NCI-H1436 (cell line): ENCODE results near the gene ZNF648.
"Not testable (repeated sequence)": the region's sequence is repeated elsewhere in the genome, so short reads cannot be mapped to it uniquely, and the experiment has no call there.

Experiments
- DNase-seq: peaks from one replicate; lab custom pipeline; 2025; lab: John Stamatoyannopoulos, UW

Gene ZNF648

DNA sequence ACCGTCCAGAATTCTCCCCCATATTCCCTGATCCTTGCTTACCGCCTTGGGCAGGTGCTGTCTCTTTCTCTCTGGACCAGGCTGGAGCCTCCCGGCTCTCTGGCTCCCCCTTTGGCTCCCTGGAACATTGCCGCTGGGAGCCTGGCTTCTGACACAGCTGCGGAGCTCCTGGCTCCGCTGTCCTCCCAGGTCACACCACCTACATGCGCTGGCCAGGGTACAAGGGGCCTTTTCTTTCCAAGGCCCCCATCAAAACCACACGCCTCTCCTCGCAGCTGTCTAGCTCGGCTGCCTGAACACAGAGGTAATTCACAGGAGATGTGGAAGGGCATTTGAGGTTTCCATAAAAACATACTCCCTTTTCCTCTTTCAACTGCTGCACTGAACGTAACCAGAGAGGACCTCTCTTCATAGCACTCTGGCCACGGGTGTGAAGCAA, 7.5 kb upstream of the ZNF648 start:
- DNase-seq: peak; percentile 62

DNA sequence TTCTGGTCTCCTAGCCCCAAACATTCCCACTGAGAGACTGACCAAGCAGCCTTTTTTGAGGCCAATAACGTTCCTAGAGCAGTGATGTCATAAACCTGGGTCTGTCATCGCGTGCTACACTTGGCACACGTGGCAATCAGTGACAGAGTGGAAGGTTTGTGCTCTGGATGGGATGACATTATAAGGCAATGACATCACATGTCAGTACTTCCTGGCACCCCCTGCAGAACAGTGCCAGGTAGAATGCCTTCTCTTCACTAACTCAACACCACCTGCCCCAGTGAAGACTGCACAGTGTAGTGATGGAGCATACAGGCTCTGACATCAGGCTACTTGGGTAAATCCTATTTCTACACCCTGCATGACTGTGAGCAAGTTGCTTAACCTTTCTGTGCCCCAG, 5.4 kb upstream of the ZNF648 start:
- DNase-seq: no peak

DNA sequence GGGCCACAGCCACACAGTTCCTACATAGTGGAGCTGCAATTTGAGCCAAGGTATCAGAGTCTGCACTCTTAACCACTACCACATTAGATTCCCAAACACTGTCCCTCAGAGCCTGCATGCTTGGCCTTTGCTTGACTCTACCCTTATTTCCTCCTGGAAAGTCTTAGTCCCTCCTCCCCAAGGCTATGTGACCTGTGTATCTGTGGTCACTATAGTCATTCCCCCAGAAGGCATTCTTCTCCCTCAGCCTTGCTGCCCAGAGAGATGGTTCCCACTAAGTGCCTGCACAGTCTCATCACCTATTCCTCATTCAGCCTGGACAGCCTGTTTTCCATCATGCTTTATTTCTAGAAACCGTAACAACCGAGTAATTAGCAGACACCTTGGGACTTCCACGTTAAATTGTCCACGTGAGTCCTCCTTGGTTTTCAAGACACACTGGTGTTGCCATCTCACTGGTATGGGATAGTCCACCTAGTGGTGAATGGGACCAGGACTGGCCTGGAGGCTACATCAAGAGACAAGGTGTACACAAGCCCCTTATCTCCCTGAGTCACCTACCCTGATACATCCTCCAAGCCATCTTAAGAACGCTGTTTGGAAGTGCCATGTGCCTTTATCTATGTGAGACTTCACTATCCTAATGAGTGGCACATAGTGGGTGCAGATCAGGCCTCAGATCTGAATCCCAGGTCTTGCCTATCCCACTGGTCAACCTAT, 3.8 kb upstream of the ZNF648 start:
- no peak for DNase-seq

DNA sequence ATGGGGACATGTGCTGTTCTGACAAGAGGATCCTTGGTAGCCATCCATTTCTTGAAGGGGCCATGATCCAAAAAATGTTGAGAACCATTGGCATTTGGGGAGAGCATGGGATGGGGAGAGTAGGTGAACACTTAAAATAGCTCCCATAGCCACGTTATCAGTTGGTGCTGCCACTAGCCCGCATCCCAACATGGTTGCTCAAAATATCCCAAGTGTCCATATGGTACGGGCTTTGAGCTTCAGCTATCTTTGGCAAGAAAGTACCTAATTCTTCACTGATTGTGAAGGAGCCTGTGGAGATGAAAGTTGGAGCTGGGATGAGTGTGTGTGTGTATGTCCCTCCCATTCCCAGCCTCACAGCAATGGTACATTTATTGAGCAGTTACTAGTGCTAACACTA, 3.1 kb upstream of the ZNF648 start:
- no peak for DNase-seq

DNA sequence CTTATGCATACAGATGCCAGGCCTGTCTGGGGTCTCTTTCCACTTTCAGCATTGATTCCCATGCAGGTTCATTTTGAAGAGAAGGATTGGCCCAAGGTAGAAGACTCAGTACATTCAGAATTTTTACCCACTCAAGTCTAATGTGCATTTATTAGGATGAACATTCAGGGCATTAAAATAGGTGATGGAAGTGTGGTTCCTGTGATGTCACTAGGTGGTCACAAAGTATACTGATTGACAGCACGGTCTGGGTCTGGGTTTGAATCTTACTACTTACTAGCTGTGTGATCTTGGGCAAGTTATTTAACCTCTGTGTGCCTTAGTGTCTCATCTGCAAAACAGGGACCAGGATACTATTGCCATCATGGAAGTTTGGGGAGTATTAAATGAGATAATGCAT, 711 bp upstream of the ZNF648 start:
- DNase-seq: no peak

DNA sequence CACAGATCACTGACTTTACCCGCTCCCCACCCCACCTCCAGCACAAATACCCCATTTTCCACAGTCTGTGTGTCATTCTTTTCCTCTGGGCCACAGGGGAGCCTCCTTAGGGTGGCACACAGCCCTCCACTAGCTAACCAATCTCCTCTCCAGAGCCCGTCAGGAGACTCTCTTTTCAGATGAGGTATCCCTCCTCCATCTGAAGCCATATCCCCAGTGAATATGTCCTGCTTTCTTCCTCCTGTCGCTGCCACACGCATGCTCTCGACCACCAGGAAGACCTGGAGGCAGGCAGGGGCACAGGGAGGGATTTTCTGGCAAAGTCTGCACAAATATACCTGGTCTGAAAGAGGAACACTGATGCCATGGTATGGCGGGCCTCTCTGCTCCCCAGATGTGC, 635 bp downstream of the ZNF648 start:
- DNase-seq: no peak

DNA sequence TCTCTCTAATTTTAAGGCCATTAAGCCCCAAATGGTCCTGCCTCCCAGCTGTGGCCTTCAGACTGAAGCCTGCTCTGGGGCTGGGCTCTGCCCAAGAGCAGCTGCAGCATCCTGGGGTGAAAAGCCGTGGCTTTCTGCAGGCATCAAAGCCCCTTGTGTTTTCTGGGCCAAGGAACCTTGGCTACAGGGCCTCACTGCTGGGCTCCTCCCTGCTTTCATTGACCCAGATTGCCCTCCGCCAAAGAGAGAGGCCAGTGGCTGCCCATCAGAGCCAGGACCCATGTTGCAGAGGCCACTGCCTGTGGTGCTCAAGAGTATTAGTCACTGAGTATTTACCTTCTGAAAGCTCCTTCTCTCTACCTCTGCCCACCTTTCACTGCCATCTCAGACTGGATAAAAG, 1.6 kb downstream of the ZNF648 start:
- no peak for DNase-seq

DNA sequence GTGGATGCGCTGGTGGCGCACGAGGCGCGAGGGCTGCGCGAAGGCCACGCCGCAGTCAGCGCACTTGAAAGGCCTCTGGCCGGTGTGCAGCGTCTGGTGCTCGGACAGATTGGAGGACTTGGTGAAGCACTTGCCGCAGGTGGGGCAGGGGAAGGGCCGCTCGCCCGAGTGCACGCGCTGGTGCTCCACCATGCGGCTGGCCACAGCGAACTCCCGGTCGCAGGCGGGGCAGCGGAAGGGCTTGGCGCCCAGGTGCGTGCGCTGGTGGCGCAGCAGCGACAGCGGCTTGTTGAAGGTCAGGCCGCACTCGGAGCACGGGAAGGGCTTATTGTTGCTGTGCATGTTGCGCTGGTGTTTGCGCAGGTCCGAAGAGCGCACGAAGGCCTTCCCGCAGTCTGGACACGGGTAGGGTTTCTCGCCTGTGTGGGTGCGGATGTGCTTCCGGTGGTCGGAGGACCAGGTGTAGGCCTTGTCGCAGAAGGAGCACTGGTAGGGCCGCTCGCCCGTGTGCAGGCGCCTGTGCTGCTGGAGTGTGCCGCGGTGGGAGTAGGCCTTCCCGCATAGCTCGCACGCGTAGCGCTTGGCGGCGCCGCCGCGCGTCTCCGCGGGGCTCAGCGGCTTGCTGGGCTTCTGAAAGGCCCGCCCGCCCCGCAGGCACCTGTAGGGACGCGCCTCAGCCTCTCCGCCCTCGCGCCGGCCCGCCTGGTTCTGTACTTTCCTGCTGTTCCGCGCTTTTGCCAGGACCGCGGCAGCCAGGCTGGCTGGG, 4.7 kb downstream of the ZNF648 start:
- no peak for DNase-seq

DNA sequence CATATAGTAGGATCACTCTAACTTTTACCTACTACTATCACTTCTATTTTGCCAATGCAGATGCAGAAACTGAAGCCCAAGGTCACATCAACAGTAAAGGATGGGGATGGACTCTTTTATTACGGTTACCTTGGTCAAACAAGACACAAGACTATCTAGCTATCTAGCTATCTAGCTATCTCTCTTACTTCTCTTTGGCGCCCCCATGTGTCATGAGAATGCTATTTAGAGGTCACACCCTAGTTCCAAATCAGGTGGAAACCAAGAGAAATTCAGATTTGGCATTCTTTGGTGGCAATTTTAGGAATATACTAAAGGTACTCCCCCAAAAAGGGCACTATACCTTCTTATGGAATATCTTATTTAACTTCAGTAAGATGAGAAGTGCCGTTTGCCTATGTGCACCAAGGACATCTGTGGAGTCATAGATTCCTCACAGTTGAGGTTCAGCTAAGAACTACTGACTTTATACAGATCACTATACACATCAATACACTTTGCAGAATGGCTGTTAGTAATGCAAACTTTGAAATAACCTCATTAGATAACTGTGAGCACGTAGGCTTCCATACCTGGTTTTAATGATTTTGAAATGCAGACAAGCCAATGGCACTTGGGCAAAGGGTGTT, 6.7 kb downstream of the ZNF648 start:
- DNase-seq: peak; percentile 1

DNA sequence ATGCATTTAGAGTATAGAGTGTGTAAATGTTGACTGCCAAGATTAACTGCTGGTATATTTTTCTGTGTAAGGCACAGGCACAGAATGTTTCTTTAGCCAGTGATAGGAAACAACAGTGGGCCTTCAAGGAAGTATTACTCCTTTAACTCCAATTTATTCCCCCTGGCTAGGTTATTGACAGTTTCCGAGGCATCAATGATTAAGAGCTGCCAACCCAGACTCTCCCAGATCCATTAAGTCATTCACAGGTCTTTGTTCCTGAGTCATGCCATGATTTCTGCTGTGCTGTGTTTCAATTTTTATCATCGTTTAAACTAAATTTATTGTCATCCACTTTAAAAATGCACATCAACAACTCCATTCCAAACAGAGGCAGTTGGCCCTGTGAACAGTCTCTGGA, 9.2 kb downstream of the ZNF648 start:
- DNase-seq: no peak

DNA sequence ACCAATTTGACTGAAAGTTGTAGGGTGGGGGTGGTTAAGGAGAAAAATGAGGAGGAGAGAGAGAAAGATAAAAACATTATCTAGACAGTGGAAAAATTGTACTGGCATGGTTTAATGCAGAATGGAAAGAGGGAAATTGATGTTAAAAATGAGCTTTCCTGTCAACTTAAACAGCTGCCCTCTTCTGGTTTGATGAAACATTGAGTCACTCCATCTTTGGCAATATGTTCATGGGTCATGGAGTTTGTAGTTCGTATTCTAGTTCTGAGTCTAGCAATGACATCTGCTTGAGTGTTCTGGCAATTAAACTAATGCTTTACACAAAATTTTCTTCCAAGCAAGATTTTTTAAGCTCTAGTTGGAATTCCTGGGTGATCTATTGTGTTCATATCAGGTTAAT, 9.6 kb downstream of the ZNF648 start:
- DNase-seq: no peak

DNA sequence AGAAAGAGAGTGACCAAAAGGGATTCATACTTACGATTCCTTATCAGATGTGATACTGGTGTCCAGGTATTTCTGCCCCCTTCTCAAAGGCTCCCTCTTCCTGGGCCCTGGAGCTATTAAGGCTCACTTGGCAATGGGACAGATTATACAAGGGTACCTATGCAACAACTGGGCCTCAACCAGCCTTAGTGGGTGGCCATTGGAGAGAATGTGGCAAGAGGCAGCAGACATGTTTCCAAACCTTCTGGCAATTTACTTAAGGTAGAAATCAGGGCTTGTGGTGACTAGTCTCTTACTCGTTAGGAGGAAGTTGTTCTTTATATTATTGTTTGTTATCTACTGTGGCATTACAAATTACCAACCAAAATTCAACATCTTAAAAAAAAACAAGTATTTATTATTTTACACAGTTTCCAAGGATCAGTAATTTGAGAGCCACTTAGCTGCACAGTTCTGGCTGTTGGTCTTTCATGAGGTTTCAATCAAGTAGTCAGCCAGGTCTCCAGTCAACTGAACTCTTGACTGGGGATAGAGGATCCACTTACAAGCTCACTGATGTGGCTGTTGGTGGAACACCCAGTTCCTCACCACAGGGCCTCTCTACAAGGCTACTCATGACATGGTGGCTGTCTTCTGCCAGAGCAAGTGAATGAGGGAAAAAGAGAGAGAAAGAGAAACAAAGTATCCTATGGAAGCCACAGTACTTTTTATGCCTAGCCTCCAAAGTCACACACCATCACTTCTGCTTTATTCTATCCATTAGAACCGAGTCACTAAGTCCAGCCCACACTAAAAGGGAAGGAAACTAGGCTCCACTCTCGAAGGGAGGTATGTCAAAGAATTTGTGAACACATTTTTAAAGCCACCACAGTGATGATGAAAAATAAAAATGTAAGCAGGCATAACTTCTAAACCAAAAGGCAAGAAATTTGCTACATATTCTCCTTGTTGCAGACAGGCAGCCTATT, 10.7 kb downstream of the ZNF648 start:
- DNase-seq: no peak

DNA sequence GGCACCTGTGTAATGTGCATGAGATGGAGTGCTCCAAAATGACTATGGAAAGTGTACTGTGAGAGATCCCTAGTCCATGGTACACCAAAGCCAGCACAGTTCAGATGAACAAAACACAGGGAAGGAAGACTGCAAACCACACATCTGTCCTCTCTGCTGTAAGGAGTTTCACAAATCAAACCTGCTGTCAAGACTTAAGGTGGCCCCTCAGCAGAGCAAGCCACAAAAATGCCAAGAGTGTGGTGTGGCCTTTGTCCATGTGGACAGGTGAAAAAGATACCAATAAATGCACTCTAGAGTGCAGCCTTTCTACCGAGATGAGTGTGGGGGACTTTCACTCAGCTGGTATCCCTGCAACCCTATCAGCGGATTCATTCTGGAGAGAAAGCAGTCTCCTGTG, 12.9 kb downstream of the ZNF648 start:
- no peak for DNase-seq

DNA sequence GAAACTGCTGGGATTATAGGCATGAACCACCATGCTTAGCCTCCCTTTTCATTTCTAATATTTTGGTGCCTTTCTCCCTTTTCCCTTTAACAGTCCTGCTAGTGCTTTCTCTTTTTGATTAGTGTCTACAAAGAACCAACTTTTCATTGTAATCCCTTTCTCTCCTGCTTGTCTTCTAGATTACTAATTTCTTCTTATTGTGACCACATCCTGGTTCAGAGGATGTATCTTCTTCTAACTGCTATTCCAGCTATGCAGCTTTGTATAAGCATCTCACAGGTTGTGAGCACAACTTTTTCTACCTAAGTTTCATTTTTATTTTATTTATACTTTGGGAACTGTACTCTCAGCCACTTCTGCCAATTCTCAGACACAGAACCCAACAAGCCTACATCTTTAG, 14.7 kb downstream of the ZNF648 start:
- DNase-seq: no peak

DNA sequence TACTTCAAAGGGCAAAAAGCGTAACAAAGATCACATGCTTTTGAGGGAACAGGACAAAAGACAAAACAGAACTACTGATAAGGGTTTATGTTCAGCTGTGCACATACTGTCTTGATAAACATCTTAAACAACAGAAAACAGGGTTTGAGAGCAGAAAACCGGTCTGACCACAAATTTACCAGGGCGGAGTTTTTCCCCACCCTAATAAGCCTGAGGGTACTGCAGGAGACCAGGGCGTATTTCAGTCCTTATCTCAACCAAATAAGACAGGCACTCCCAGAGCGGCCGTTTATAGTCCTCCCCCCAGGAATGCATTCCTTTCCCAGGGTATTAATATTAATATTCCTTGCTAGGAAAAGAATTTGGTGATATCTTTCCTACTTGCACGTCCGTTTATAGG, 16.0 kb downstream of the ZNF648 start:
- DNase-seq: not testable (repeated sequence)

DNA sequence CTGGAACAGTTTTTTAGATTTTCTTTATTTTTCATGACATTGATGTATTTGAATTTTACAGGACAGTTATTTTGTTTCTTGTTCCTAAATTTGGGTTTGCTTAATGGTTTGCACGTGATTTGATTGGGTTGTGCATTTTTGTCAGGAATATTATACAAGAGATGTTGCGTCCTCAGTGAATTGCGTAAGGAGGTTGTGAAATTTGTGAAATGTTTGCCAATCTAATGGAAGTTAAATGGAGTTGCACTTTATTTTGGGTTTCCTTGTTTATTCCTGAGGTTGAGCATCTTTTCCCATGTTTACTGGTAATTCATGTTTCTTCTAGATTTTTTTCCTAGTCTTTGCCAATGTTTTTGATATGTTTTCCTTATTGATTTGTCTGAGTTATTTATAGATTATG, 19.9 kb downstream of the ZNF648 start:
- DNase-seq: no peak

DNA sequence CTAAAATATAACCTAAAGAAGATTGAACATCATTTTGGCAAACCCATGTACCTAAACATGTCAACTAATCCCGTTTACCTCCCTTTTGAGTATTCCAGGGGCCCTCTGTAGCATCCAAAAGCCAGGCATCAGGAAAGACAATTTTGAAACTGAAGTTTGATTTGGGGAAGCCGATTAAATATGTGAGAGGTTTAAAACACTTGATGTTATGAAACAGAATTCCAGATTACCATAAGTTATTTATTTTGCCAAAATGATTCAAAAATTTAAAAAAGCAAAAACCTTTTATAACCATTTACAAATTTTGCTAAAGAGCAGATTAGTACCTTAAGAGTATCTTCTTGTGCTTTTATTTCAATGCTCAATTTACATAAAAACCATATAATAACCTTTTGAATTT, 23.3 kb downstream of the ZNF648 start:
- DNase-seq: no peak

DNA sequence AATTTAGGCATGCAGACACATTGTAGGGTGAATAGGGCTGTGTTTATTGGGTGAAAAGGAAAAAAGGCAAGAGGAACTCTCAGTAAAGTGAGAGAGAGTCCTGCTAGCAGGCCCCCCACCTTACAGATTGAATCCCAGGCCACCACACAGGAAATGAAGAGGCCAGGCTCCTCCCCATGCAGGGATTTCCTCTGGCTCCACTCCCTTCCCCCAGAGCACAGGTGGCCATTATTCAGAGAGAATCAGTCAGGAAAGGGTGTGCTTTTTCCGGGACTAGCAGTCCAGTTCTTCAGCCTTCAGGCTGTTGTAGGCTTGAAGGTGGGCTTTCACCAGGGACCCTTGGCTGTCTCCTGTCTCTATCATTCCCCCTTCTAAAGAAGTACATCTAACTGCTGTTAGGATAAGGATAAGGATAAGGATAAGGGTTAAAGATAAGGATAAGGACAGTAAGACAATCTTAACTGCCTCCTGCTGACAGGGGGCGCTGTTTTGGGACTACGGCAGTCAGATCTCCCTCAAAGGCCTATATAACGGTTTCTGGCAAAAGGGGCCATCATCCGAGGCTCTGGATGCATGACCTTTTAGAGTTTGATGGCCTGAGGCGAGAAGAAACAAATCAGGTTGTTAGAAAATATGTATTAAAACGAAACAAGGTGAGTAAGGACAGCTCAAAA, 26.3 kb downstream of the ZNF648 start:
- DNase-seq: no peak

DNA sequence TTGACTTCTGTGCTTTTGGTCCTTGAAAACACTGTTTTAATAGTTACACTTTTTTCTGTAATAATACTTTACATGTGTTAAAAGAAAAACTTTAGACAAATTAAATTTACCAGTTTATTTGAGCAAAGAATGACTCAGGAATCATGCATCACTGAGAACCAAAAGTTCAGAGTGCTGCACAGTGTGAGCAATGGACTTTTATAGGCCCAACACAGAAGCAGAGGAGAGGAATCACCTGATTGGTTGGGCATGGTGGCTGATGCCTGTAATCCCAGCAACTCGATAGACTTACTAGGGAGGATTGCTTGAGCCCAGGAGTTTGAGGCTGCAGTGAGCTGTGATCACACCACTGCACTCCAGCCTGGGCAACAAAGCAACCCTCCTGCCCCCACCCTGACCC, 29.3 kb downstream of the ZNF648 start:
- no peak for DNase-seq

DNA sequence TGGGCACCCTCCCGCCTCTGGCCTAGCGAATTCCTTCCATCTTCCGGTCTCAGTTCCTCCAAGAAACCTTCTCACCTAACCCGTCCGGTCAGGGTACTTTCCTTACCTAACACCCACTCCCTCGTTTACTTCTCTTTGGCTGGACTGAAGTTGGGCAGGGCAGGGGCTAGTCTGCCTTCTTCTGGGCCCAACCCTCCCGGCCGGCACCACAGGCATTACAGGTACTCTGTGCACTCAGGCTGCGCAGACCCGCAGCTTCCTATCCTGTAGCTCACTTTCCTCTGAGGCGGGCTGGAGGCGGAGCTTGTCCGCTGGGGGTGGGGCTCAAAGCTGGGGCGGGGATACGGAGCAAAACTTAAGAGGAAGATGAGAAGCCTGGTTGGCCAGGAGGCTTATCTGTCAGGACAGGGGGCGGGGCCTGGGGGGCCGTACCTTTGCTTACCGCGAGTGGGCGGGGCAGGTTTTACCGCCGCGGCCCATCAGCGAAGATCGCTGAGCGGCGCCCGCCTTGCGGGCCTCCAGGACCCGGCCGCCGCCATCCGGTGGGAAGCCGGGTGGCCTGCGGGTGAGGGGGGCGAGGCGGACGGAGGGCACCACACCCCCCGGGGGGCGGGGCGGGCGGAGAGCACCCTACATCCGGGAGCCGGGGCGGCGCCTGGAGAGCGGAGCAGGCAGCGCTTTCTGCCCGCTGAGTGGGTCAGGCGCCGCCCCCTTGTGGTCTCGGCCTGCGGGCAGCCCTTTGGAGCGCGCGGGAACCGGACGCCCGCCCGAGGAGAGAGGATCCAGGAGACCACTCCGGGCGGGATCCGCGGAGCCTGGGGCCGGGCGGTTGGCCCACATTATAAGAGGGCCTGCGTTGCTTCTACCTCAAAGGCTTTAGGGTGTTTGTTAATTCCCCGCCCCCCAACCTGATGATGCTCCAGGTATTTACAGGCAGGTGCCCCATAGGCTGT, 31.9 kb downstream of the ZNF648 start:
- peak; percentile 98 for DNase-seq
